ENCODE measurements around the gene VPS72. TPM values are rescaled to one million over a fixed set of nuclear protein-coding genes. Genes with fewer than 3 reads are reported as not detected.
A peak's percentile ranks its signal among the peaks of the same experiment; 100 is the strongest.

The VPS72 gene
- total and polyA plus RNA-seq, 9 of the 15 experiments (the other 6 are each of a cell fraction or from before 2014, with no cell fraction given), result 7.2 to 131 (median 75.7) TPM

DNA sequence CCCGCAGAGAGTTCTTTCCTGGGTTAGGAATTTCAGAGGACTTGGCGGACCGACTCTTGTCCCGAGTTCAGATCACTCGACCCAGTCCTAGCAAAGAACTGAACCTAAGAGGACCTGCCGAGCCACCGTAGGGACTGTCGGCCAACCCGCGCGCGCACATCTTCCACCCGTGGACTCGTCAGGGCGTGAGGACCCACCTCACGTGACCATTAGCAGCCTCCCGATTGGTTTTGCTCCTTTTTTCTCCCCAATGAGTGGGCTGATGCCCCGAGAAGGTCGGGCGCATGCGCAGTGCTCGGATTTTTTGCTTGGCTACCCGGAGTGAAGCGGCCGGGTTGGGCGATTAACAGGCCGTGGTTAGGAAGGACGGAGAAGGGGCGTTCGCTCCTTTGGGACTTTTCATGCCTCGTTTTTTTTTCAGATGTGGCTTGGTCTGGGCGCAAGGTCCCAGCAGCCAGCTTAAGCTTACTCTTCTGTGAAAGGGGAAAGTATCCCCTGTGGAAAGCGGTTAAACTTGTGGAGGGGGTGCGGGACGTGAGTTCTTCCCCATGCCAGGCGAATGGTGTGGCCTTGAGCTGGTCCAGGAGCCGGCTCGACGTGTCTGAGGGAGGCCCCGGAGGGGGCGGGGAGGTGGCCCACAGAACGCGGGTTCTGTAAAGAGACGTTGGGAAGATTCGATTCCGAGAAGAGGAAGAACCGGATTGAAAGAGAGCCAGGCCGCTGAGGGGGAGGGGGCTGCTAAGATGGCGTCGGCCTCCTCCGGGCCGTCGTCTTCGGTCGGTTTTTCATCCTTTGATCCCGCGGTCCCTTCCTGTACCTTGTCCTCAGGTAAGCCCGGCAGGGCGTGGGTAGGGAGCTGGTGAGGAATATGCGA, 8.5 kb upstream of the VPS72 start, which contains the start of gene PIP5K1A:
Gene PIP5K1A, plus strand, starts transcription at position 299 of the 874 bp plus-strand sequence. Its CDS starts 445 bp downstream, at position 744.
- intact Hi-C loops (cut with micrococcal nuclease) (loop anchor here (10.0 kb wide), 1 partner anchor 186 kb away; no protein-coding TSS in a partner anchor), in situ Hi-C loops (cut with MboI) (no loop called here)
- BruUV-seq (replicated peaks), result TSS peak; percentile 71
- Histone ChIP-seq H3K27ac (ENCODE audit: extremely low read depth, low read depth, low read length) (peak within 1 kb of the TSS; percentile 81), H2AFZ (ENCODE audit: low read depth, low read length) (peak within 1 kb of the TSS; percentile 91), H3K27me3 (ENCODE audit: control insufficient read depth in 2 of 2, insufficient read depth in 2 of 2, low read length in 2 of 2) (no peaks in the 10 kb centered on the region), H3K9ac (ENCODE audit: insufficient read depth in 1 of 2, low read depth in 2 of 2, low read length in 2 of 2) (peak within 1 kb of the TSS; percentile 81 to 97), H3K4me1 (replicated peaks in 1 of 2; ENCODE audit: control insufficient read depth in 2 of 2, insufficient read depth in 2 of 2, low read length in 2 of 2) (peaks cover 11 to 15% of the 10 kb centered on the region in 2 experiments; a peak in 4 of 5 replicates), H4K20me1 (replicated peaks; ENCODE audit: control insufficient read depth, insufficient read depth, low read length) (no peaks in the 10 kb centered on the region), H3K79me2 (ENCODE audit: control insufficient read depth, insufficient read depth, low read length) (peaks cover 36% of the 10 kb centered on the region), H3K9me3 (replicated peaks; ENCODE audit: control insufficient read depth, insufficient read depth, low read depth, low read length) (no peaks in the 10 kb centered on the region), H3K36me3 (ENCODE audit: control insufficient read depth, insufficient read depth, low read length) (peaks cover 14% of the 10 kb centered on the region; the same call in 2 of the 3 replicates), H3K9me1 (ENCODE audit: control insufficient read depth, insufficient read depth, low read length) (no peaks in the 10 kb centered on the region), H3K4me2 (ENCODE audit: insufficient read depth, low read length) (peak within 1 kb of the TSS; percentile 83), H3K4me3 (peak within 1 kb of the TSS; percentile 56)
- 29% methylated on average over 55 of the region's 60 CpGs for WGBS (ENCODE audit: insufficient coverage, low coverage, missing lambda C conversion rate)
- ChIA-PET CTCF (ENCODE audit: low intra/inter-chr PET ratio) (interaction anchor here (0.7 kb wide), 1 partner anchor 657 kb away, joined by 4 read pairs; no protein-coding TSS in a partner anchor), POLR2A (interaction anchor here (1.0 kb wide), 1 partner anchor 18 kb away, joined by 3 read pairs; no protein-coding TSS in a partner anchor)
- peak; percentile 93 for FAIRE-seq
- peak; percentile 88 for ATAC-seq
- DNase-seq (ENCODE audit: extremely low read depth in 1 of 4, low spot score in 3 of 4), result peak; percentile 94 to 97 (median 96)
- TF ChIP-seq ZNF584 (CRISPR knock-in tag; IDR thresholded peaks at IDR 0.05; ENCODE audit: low read depth) (no peak), FOS (IDR thresholded peaks at IDR 0.05; ENCODE audit: extremely low read depth, insufficient read length) (peak; percentile 31), SP1 (CRISPR knock-in tag; IDR thresholded peaks at IDR 0.05) (peak; percentile 54; the same call in 1 of the 2 replicates), ZSCAN32 (CRISPR knock-in tag; IDR thresholded peaks at IDR 0.05) (no peak), SRSF7 (optimal IDR thresholded peaks at IDR 0.05; ENCODE audit: low read depth, low read length) (no peak), JUNB (CRISPR knock-in tag; conservative IDR thresholded peaks at IDR 0.05) (no peak), RBM17 (IDR thresholded peaks at IDR 0.05; ENCODE audit: borderline replicate concordance, low read depth, low read length) (no peak)
- TF ChIP-seq, protein P1, sequence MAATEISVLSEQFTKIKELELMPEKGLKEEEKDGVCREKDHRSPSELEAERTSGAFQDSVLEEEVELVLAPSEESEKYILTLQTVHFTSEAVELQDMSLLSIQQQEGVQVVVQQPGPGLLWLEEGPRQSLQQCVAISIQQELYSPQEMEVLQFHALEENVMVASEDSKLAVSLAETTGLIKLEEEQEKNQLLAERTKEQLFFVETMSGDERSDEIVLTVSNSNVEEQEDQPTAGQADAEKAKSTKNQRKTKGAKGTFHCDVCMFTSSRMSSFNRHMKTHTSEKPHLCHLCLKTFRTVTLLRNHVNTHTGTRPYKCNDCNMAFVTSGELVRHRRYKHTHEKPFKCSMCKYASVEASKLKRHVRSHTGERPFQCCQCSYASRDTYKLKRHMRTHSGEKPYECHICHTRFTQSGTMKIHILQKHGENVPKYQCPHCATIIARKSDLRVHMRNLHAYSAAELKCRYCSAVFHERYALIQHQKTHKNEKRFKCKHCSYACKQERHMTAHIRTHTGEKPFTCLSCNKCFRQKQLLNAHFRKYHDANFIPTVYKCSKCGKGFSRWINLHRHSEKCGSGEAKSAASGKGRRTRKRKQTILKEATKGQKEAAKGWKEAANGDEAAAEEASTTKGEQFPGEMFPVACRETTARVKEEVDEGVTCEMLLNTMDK (IDR thresholded peaks at IDR 0.05; ENCODE audit: borderline replicate concordance, insufficient read depth, low read depth, low read length, poor library complexity, severe bottlenecking), result no peak
- TF ChIP-seq, protein P2, sequence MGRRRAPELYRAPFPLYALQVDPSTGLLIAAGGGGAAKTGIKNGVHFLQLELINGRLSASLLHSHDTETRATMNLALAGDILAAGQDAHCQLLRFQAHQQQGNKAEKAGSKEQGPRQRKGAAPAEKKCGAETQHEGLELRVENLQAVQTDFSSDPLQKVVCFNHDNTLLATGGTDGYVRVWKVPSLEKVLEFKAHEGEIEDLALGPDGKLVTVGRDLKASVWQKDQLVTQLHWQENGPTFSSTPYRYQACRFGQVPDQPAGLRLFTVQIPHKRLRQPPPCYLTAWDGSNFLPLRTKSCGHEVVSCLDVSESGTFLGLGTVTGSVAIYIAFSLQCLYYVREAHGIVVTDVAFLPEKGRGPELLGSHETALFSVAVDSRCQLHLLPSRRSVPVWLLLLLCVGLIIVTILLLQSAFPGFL (CRISPR knock-in tag; IDR thresholded peaks at IDR 0.05), result no peak
- TF ChIP-seq, protein P3, sequence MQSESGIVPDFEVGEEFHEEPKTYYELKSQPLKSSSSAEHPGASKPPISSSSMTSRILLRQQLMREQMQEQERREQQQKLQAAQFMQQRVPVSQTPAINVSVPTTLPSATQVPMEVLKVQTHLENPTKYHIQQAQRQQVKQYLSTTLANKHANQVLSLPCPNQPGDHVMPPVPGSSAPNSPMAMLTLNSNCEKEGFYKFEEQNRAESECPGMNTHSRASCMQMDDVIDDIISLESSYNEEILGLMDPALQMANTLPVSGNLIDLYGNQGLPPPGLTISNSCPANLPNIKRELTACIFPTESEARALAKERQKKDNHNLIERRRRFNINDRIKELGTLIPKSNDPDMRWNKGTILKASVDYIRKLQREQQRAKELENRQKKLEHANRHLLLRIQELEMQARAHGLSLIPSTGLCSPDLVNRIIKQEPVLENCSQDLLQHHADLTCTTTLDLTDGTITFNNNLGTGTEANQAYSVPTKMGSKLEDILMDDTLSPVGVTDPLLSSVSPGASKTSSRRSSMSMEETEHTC (IDR thresholded peaks at IDR 0.05), result no peak
- TF ChIP-seq, protein P4, sequence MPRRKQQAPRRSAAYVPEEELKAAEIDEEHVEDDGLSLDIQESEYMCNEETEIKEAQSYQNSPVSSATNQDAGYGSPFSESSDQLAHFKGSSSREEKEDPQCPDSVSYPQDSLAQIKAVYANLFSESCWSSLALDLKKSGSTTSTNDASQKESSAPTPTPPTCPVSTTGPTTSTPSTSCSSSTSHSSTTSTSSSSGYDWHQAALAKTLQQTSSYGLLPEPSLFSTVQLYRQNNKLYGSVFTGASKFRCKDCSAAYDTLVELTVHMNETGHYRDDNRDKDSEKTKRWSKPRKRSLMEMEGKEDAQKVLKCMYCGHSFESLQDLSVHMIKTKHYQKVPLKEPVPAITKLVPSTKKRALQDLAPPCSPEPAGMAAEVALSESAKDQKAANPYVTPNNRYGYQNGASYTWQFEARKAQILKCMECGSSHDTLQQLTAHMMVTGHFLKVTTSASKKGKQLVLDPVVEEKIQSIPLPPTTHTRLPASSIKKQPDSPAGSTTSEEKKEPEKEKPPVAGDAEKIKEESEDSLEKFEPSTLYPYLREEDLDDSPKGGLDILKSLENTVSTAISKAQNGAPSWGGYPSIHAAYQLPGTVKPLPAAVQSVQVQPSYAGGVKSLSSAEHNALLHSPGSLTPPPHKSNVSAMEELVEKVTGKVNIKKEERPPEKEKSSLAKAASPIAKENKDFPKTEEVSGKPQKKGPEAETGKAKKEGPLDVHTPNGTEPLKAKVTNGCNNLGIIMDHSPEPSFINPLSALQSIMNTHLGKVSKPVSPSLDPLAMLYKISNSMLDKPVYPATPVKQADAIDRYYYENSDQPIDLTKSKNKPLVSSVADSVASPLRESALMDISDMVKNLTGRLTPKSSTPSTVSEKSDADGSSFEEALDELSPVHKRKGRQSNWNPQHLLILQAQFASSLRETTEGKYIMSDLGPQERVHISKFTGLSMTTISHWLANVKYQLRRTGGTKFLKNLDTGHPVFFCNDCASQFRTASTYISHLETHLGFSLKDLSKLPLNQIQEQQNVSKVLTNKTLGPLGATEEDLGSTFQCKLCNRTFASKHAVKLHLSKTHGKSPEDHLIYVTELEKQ (CRISPR knock-in tag; IDR thresholded peaks at IDR 0.05), result no peak

All from K562 (cell line).